GM12891 (cell line): ENCODE results near the gene SIL1.

Experiments used
- PAX5 ChIP-seq: IDR thresholded peaks from 2 replicates; pipeline ENCODE4 v1.6.1; 2011; ENCODE audit warnings: low read length, moderate library complexity, mild to moderate bottlenecking; ENCODE audit not compliant: insufficient read depth, severe bottlenecking
- POLR2A ChIP-seq: IDR thresholded peaks from 2 replicates; pipeline ENCODE4 v1.6.1; 2011; ENCODE audit warnings: low read depth, low read length, control low read depth
- POLR2AphosphoS5 ChIP-seq: IDR thresholded peaks from 2 replicates; pipeline ENCODE4 v1.6.1; 2011; ENCODE audit warnings: low read depth, low read length, control low read depth
- POU2F2 ChIP-seq: IDR thresholded peaks from 2 replicates; pipeline ENCODE4 v1.6.1; 2011; ENCODE audit warnings: low read depth, mild to moderate bottlenecking, control low read depth, low read length, moderate library complexity

DNA sequence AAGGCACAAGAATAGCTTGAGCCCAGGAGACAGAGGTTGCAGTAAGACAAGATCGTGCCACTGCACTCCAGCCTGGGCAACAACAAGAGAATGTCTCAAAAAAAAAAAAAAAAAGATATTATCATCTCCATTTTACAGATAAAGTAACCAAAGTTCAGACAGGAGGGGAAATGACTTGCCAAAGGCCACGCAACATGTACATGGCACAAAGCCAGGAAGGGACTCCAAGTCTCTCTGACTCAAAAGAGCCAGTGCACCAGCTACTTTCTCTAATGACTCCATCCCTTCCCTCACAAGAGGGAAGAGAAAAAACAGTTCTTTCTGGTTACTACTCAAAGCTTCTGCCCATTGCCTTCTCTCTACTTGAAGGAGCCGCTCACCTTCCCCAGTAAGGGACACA lies 34.1 kb downstream of the SIL1 start:
- TF ChIP-seq POLR2A (no peak), POU2F2 (no peak), PAX5 (no peak), POLR2AphosphoS5 (no peak)
